Globus pallidus (tissue), 1 donor: ENCODE data around the gene SPATA21.

ENCODE experiments used
- DNase-seq: peaks from one replicate; pipeline ENCODE4 v3.0.0-alpha.2; 2015; ENCODE audit warnings: low spot score

The SPATA21 gene

GRCh38 chr1:16451841-16452528, 14.8 kb upstream of the SPATA21 start:
- no peak for DNase-seq

DNA sequence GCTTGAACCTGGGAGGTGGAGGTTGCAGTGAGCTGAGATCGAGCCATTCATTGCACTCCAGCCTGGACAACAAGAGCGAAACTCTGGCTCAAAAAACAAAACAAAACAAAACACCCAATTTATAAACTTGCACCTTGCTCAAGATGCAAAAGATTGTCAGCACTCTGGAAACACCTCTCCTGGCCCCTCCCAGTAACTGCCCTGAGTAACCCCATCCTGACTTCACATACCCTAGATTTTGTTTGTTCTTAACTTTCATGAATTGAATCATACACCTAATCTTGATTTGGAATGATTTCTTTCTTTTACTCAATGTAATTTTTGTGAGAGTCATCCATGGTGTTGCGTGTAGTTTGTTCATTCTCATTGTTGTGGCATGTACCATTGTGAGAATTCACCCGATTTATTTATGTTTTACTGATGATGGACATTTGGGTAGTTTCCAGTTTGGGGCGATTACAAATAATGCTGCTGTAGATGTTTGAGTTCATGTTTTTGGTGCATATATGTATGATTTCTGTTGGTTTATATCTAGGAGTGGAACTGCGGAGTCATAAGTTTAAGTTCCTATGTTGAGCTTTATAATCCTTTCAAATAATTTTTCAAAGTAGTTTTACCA, 13.7 kb upstream of the SPATA21 start:
- DNase-seq, result no peak

DNA sequence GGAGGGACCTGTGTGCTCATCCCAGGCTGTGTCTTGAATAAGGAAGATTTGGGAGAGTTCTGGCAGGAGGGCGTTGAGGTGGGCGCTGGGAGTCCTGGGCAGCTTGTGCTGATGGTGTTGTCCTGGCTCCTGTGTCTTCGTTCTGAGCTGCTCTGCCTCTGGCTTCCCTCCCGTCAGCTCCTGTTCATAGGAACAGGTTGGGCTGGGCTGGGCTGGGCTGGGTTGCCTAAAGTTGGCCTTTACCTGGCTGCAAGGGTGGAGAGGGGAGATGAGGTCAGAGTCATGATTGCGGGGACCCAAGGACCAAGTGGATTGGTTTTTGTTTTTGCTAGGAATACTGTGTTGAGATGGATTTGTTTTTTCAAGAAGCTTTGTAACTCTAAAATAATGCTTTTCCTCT, 12.4 kb upstream of the SPATA21 start:
- DNase-seq, result no peak

GRCh38 chr1:16449065-16449464, 11.8 kb upstream of the SPATA21 start:
- DNase-seq, result no peak

- DNase-seq, result no peak
These were observed 10.4 kb upstream of the SPATA21 start for GRCh38 chr1:16447641-16448040.

- DNase-seq, result no peak
These were observed 8.9 kb upstream of the SPATA21 start for GRCh38 chr1:16446116-16446515.

- no peak for DNase-seq
These were observed 7.8 kb upstream of the SPATA21 start for GRCh38 chr1:16445052-16445451.

GRCh38 chr1:16443975-16444770, 6.9 kb upstream of the SPATA21 start:
- no peak for DNase-seq

- DNase-seq, result no peak
These were observed 5.7 kb upstream of the SPATA21 start for GRCh38 chr1:16442941-16443340.

DNA sequence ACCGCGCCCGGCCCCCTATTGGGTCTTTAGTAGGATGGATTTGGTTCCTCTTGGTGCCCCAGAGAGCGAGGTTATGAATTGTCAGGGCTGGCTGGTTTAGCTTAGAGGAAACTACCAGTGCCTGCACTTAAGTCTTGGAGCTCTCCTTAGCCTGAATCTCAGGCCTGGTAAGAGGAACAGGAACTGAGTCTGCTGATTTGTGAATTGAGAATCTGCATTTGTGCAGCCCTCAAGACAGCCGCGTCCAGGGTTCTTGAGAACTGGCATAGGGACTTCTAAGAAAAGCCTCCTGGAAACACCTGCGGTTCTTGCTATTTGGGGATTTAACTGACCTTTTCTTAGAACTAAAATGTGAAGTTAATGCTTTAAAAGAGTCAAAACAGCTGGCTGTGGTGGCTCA, 5.0 kb upstream of the SPATA21 start:
- DNase-seq, result no peak

DNA sequence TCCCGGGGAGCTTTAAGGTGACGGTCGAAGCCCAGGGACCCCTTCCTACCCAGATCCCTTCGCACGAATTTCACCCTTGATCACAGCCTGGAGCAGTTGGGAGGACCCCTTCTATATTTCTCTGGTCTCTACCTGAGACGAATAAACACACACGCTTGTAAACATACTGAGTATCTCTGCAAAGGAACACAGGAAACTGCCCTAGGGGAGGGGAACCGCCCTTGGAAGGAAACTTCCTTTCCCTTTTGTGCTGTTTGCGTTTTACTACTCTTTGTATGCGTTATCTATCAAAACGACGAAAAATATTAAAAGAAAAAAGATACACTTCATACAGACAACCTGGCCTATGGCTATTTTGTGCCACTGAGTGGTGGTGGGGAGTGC, 4.0 kb upstream of the SPATA21 start:
- no peak for DNase-seq

GRCh38 chr1:16440470-16441281, 3.5 kb upstream of the SPATA21 start, which contains the start of gene NECAP2:
Gene NECAP2, plus strand, starts transcription at chr1:16440724. Its CDS starts 38 bp downstream, at chr1:16440762.
- peak; percentile 86 for DNase-seq

GRCh38 chr1:16440131-16440469, 2.9 kb upstream of the SPATA21 start:
- no peak for DNase-seq

DNA sequence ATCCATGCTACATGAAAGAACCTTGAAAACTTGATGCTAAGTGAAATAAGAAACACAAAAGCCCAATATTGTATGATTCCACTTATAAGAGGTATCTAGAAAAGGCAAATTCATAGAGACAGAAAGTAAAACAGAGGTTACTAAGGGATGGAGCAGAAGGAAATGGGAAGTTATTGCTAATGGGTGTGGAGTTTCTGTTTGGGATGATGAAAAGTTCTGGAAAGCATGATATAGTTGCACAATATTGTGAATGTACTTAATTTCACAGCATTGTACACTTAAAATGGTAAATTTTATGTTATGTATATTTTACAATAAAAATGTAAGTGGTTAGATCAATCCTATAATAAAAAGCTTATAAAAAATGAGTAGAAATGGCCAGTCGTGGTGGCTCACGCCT, 1.7 kb upstream of the SPATA21 start:
- no peak for DNase-seq

- DNase-seq, result no peak
These were observed 1.3 kb upstream of the SPATA21 start for GRCh38 chr1:16438516-16438915.

DNA sequence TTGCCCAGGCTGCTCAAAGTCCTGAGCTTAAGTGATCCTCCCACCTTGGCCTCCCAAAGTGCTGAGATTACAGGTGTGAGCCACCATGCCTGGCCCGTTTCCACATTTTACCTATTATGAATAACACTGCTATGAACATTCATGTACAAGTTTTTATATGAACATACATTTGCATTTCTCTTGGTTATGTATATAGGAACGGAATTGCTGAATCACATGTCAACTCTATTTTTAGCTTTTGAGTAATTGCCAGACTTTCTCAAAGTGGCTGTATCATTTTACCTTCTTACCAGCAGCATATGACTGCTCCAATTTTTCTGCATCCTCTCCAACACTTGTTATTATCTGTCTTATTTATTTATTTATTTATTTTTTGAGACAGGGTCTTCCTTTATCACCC, 2.7 kb downstream of the SPATA21 start:
- no peak for DNase-seq

DNA sequence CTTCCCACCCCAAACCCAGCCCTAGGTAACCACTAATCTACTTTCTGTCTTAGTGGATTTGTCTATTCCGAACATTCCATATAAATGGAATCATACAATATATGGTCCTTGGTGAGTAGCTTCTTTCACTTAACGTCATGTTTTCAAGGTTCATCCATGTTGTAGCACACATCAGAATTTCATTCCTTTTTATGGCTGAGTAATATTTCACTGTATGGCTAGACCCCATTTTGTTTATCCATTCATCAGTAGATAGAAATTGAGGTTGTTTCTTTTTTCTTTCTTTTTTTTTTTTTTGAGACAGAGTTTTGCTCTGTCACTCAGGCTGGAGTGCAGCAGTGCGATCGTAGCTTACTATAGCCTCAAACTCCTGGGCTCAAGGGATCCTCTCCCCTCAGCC, 3.2 kb downstream of the SPATA21 start:
- no peak for DNase-seq

GRCh38 chr1:16433030-16433429, 4.2 kb downstream of the SPATA21 start:
- no peak for DNase-seq

DNA sequence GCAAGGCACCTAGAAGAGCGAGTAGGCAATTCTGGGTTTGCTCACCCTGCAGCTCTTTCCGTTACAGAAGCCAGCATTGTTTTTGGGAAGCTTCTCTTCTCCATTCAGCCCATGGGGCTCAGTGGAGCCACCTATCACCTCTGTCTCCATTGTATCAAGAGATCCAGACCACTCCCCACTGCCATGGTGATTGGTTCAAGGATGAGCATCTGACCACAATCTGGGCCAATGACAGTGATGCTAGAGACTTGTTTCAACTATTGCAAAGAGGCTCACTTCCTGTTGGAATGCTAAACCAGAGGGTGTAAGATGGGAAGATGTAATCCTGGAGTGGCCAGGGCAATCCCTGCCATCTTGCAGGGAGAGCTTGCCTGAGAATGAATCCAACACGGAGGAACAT, 6.6 kb downstream of the SPATA21 start:
- DNase-seq, result no peak

GRCh38 chr1:16425125-16426025, 11.8 kb downstream of the SPATA21 start:
- no peak for DNase-seq

DNA sequence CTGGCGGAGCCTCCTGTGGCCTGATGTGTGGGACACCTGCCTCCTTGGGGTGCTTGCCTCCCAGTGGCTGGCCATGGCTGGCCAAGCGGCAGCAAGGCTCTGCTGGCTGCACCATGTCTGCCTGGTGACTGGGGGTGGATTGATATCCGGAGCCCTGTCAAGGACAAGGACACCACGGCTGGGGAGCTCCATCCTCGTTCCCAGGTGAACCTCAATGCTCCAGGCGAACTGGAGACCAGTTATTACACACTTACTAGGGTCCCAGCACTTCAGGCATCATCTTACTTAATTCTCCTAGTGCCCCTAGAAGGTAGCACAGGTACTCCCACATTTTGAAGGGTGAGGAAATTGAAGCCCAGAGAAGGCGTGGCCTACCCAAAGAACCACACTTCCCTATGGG, 15.2 kb downstream of the SPATA21 start:
- no peak for DNase-seq
